ENCODE results near the gene PSTPIP2. TPM values are rescaled to one million over a fixed set of nuclear protein-coding genes. Genes with fewer than 3 reads are reported as not detected.

PSTPIP2 gene
- total RNA-seq, 4 donors from 2014 or later, result 9.3 to 12.4 (median 11.1) TPM

DNA sequence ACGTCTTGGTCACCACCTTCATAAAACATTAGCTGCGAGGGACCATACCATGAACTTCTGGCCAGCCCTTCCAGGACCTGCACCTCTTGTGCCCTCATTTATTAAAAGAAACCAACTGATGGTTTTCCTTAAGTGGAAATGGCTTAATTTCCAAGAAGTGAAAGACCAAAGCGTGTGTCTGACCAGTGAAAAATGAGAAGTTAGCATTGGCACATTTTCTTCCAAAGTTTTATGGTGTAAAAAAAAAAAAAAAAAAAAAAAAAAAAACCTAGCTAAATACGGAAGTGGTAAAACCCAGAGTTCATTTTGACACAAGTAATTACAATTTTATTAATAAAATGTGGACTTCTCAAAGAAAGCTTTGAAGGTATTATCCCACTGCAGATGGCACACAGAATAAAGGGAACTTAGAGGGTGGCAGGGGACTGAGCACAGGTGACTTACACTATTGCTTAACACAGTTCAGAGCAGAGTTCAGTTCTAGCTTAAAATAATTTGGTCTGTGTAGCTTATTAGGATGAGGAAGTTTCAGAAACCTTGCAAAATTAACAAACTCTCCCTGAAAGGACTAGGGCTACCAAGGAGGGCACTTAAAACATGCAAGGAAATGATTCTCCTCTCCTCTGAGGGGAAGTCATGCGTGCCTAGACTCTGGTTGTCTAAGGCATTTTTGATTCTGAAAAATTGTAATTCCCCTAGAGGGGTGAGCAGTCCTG, 62.8 kb downstream of the PSTPIP2 start:
- intact Hi-C loops (cut with DNase I; ENCODE audit: low total_unique reads), result no loop called here
- WGBS, 2 donors, result 84 to 86% methylated on average over 5 of the region's 5 CpGs
- no peak for TF ChIP-seq POLR2A (IDR thresholded peaks at IDR 0.05)
- TF ChIP-seq, protein P1, sequence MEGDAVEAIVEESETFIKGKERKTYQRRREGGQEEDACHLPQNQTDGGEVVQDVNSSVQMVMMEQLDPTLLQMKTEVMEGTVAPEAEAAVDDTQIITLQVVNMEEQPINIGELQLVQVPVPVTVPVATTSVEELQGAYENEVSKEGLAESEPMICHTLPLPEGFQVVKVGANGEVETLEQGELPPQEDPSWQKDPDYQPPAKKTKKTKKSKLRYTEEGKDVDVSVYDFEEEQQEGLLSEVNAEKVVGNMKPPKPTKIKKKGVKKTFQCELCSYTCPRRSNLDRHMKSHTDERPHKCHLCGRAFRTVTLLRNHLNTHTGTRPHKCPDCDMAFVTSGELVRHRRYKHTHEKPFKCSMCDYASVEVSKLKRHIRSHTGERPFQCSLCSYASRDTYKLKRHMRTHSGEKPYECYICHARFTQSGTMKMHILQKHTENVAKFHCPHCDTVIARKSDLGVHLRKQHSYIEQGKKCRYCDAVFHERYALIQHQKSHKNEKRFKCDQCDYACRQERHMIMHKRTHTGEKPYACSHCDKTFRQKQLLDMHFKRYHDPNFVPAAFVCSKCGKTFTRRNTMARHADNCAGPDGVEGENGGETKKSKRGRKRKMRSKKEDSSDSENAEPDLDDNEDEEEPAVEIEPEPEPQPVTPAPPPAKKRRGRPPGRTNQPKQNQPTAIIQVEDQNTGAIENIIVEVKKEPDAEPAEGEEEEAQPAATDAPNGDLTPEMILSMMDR (IDR thresholded peaks at IDR 0.05), result no peak
- no peak for DNase-seq (ENCODE audit: low spot score in 2 of 2)
- H3K4me3 ChIP-seq (ENCODE audit: low read depth, poor library complexity, severe bottlenecking), result no peak overlapping the region

DNA sequence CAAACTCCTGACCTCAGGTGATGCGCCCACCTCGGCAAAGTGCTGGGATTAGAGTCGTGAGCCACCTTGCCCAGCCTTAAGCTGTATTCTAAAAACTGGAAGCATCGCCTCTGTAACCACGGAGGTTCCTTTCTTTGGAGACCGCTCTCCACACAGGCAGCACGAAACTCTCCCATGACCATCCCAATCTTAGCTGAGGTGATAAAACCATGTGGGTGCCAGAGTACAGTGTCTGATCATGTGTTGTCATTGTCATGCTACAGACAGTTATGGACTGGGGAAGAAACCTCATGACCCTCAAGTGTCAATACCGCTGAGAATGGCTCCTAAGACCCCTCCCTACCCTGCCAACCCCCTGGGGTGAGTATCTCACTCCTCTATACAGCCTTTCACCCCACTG, 63.5 kb downstream of the PSTPIP2 start:
- no peak for TF ChIP-seq POLR2A (IDR thresholded peaks at IDR 0.05)
- TF ChIP-seq, protein P1 (IDR thresholded peaks at IDR 0.05), result no peak
- H3K4me3 ChIP-seq (ENCODE audit: low read depth, poor library complexity, severe bottlenecking), result no peak overlapping the region
- 89 to 91% methylated on average over 8 of the region's 8 CpGs for WGBS, 2 donors

DNA sequence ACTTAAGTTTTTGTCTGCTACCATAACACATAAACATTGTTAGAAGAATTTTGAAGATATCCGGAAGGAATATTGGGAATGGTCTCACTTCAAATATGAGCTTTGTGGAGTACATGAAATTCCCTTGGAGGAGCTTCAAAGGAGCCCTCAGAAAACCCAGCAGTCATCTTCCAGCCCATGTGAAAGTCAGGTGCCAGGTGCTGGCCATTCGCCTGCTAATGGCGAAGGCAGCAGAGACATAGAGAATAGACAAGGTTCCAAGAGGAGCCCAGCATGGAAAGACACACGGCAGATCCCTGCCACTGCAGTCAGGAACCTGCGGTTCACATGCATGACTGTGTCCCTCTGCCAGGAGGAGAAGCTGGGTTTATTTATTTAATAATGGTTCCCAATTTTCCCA, 64.9 kb downstream of the PSTPIP2 start:
- intact Hi-C loops (cut with DNase I; ENCODE audit: low total_unique reads), result no loop called here
- TF ChIP-seq, protein P1 (IDR thresholded peaks at IDR 0.05), result no peak
- no peak for TF ChIP-seq POLR2A (IDR thresholded peaks at IDR 0.05)
- H3K4me3 ChIP-seq (ENCODE audit: low read depth, poor library complexity, severe bottlenecking), result no peak overlapping the region
- WGBS, 2 donors, result 91 to 96% methylated on average over 5 of the region's 5 CpGs
- DNase-seq (ENCODE audit: low spot score in 2 of 2), result no peak

More for the DNA sequence above, 63.5 kb downstream of the PSTPIP2 start:
- intact Hi-C loops (cut with DNase I; ENCODE audit: low total_unique reads), result no loop called here
- no peak for DNase-seq (ENCODE audit: low spot score in 2 of 2)

DNA sequence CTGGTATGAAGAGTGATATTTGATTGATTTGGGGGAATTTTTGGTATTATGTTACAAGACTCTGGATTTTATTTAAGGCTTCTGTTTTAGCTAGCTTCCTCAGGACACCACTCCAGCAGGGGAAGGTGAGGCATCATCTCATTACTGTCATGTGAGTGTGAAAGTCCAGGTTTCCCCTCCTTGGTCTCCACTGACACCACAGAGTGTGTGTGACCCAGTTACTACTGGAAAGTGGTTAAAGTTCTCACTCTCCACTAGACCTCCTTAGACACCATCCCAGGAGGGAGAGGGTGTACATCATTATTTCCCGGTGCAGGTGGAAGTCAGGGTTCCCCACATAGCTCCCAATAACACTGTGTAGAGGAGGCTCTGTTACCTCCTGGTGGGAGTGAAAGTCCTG, 69.1 kb downstream of the PSTPIP2 start:
- intact Hi-C loops (cut with DNase I; ENCODE audit: low total_unique reads), result no loop called here

DNA sequence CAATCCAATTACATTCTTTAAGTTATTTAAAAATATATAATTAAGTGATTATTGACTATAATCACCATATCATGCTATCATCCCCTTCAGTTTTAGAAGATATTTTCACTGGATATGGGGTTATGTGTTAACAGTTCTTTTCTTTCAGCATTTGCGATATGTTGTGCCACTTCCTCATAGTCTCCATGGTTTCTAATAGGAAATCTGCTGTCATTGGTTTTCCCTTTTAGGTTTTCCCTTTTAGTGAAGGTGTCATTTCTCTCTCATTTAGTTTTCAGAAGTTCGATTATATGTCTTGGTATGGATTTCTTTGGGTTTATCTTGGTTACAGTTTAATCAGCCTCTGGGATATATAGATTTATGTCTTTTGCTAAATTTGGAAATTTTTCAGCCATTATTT, 70.2 kb downstream of the PSTPIP2 start:
- H3K4me3 ChIP-seq (ENCODE audit: low read depth, poor library complexity, severe bottlenecking), result no peak overlapping the region
- 93 to 96% methylated on average over 2 of the region's 2 CpGs for WGBS, 2 donors
- no peak for DNase-seq (ENCODE audit: low spot score in 2 of 2)
- no peak for TF ChIP-seq POLR2A (IDR thresholded peaks at IDR 0.05)
- intact Hi-C loops (cut with DNase I; ENCODE audit: low total_unique reads), result no loop called here

More for the DNA sequence above, 69.1 kb downstream of the PSTPIP2 start:
- DNase-seq (ENCODE audit: low spot score in 2 of 2), result no peak
- H3K4me3 ChIP-seq (ENCODE audit: low read depth, poor library complexity, severe bottlenecking), result no peak overlapping the region
- TF ChIP-seq POLR2A (IDR thresholded peaks at IDR 0.05), result no peak
- TF ChIP-seq, protein P1 (IDR thresholded peaks at IDR 0.05), result no peak
- 100% methylated on average over 1 of the region's 1 CpG for WGBS, 2 donors

DNA sequence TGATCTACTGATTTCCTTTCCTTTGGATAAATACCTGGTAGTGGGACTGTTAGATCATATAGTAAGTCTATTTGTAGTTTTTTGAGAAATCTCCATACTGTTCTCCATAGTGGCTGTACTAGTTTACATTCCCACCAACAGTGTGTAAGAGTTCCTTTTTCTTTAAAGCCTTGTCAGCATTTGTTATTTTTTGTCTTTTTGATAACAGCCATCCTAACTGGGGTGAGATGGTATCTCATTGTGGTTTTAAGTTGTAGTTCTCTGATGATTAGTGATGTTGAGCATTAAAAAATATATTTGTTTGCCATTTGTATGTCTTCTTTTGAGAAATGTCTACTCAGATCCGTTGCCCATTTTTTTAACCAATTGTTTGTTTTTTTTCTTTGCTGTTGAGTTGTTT, 71.0 kb downstream of the PSTPIP2 start:
- 73 to 79% methylated on average over 1 of the region's 1 CpG for WGBS, 2 donors
- DNase-seq (ENCODE audit: low spot score in 2 of 2), result no peak
- no peak overlapping the region for H3K4me3 ChIP-seq (ENCODE audit: low read depth, poor library complexity, severe bottlenecking)
- no peak for TF ChIP-seq POLR2A (IDR thresholded peaks at IDR 0.05)
- TF ChIP-seq, protein P1 (IDR thresholded peaks at IDR 0.05), result no peak
- intact Hi-C loops (cut with DNase I; ENCODE audit: low total_unique reads), result no loop called here
